ENCODE results near the gene ACER2.
A peak's percentile ranks its signal among the peaks of the same experiment; 100 is the strongest.

Gene ACER2

DNA sequence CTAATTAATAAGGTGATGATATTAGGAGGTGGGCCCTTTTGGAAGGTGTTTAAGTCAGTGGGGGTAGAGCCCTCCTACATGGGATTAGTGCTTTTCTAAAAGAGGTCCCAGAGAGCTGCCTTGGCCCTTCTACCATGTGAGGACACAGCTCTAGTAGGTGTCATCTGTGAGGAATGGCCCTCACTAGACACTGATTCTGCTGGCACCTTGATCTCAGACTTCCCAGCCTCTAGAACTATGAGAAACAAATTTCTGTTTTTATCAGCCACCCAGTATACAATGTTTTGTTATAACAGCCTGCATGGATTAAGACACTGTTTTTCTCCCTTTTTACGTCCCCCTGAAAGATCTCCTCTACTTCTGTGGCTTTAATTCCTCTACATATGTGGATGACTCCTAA, 31.6 kb downstream of the ACER2 start:
- FAIRE-seq (no peak), DNase-seq (ENCODE audit: insufficient read length) (no peak)
- TF ChIP-seq POLR2A (IDR thresholded peaks at IDR 0.05; ENCODE audit: low read depth, low read length) = no peak
- TF ChIP-seq POLR2AphosphoS5 (IDR thresholded peaks at IDR 0.05; ENCODE audit: low read depth, low read length) = no peak
- TF ChIP-seq TAF1 (IDR thresholded peaks at IDR 0.05; ENCODE audit: borderline replicate concordance, low read depth, low read length) = no peak

DNA sequence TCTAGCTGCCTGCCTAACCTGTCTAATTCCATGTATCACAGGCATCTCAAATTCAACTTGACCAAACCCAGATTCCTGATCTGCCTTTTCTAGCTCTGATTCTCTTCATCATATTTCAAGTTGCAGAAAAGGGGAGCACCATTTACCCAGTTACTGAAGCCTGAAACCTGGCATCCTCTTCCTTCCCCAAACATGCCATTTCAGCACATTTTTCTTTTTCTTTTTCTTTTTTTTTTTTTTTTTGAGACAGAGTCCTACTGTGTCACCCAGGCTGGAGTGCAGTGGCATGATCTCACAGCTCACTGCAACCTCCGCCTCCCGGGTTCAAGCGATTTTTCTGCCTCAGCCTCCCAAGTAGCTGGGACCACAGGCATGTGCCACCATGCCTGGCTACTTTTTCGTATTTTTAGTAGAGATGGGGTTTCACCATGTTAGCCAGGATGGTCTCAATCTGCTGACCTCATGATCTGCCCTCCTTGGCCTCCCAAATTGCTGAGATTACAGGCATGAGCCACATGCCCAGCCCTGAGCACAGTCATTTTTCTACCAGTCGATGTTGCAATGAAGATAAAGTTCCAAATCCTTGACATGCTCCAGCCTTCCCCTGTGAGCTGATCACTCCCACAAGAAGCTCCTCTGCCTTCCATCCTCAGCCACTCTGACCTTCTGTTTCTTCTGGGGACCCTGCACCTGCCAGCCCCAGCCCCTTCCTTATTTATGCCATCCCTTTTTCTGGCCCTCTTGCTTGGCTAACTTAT, 32.2 kb downstream of the ACER2 start:
- DNase-seq (ENCODE audit: insufficient read length) (no peak), FAIRE-seq (no peak)
- TF ChIP-seq POLR2A (IDR thresholded peaks at IDR 0.05; ENCODE audit: low read depth, low read length) (no peak), TAF1 (IDR thresholded peaks at IDR 0.05; ENCODE audit: borderline replicate concordance, low read depth, low read length) (no peak), POLR2AphosphoS5 (IDR thresholded peaks at IDR 0.05; ENCODE audit: low read depth, low read length) (no peak)

DNA sequence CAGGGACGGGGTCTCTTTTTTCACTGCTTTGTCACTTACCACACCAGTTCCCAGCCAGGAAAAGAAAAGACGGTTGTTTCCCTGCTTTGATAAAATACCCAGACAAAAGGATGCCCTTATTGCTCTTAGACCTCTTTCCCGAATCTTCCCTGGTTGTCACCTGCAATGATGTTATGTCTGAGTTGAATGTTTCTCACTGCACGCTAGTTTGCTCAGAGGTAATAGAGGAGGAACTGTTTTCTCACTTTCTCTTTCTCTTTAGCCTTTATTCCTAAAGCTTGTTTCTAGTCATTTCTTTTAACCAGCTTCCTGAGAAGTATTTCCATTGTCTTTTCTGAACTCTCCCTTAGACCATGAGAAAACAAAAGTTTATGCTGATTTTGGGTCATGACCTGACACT, 32.9 kb downstream of the ACER2 start:
- DNase-seq (ENCODE audit: insufficient read length) (no peak), FAIRE-seq (peak; percentile 54)
- TF ChIP-seq POLR2AphosphoS5 (IDR thresholded peaks at IDR 0.05; ENCODE audit: low read depth, low read length) (no peak), POLR2A (IDR thresholded peaks at IDR 0.05; ENCODE audit: low read depth, low read length) (no peak), TAF1 (IDR thresholded peaks at IDR 0.05; ENCODE audit: borderline replicate concordance, low read depth, low read length) (no peak)

DNA sequence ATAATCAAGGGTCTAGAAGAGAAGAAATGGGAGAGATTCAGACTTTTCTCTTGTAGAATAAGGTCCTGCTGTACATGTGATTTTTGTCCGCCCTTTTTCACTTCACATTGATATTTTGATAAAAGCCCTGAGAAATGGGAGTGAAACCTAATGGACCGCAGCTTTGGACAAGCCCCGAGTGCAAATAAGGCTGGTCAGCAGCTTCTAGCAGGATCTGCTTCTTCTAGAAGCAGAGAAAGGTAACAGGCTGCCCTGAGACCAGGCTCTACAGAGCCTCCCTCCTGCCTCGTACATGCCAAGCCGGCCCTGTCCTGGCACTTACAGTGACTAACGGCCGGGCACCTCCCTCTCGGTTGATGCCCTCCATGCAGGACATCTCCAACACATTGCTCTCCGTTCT, 33.4 kb downstream of the ACER2 start:
- TF ChIP-seq POLR2A (IDR thresholded peaks at IDR 0.05; ENCODE audit: low read depth, low read length) (no peak), POLR2AphosphoS5 (IDR thresholded peaks at IDR 0.05; ENCODE audit: low read depth, low read length) (no peak), TAF1 (IDR thresholded peaks at IDR 0.05; ENCODE audit: borderline replicate concordance, low read depth, low read length) (no peak)
- DNase-seq (ENCODE audit: insufficient read length) = no peak
- FAIRE-seq = no peak

DNA sequence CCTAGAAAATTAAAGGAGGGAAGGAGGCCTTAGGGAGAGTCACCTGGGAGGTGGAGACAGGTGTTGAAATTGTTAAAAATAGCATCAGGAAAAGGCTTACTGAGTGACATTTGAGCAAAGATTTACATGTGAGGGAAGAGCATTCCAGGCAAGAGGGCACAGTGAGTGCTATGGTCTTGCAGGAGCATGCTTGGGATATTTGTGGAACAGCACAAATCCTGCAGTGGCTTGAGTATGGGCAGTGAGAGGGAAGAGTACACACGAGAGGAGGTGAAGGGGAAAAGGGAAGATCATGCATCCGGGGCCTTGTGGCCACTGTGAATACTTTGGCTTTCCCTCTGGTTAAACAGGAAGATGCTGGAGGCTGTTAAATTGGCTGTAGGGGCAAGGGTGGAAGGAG, 36.6 kb downstream of the ACER2 start:
- FAIRE-seq (no peak), DNase-seq (ENCODE audit: insufficient read length) (no peak)
- TF ChIP-seq POLR2AphosphoS5 (IDR thresholded peaks at IDR 0.05; ENCODE audit: low read depth, low read length) (no peak), POLR2A (IDR thresholded peaks at IDR 0.05; ENCODE audit: low read depth, low read length) (no peak)

DNA sequence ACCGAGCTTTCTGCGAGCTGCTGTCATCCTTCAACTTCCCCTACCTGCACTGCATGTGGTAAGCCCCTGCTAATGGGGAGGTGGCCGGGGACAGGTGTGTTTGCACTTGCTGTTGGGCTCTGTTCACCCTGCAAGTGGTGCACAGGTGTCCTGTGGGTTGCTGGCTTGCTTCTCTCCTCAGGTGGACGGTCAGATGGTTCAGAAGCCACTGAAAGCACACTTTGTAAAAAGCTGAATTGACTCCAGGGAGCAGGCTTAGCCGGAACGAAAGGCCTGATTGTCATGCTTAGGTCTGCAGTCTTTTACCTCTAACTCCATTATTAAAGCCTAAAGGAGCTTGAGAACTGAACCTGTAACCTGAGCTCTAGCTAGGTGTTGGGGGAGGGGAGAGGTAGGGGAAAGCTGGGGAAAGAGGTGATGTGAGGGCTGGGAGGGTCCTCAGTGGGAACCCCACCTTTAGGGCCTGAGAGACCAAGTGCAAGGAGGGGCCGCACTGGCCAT, 37.6 kb downstream of the ACER2 start:
- FAIRE-seq (no peak), DNase-seq (ENCODE audit: insufficient read length) (no peak)
- TF ChIP-seq POLR2AphosphoS5 (IDR thresholded peaks at IDR 0.05; ENCODE audit: low read depth, low read length) (no peak), POLR2A (IDR thresholded peaks at IDR 0.05; ENCODE audit: low read depth, low read length) (no peak), TAF1 (IDR thresholded peaks at IDR 0.05; ENCODE audit: borderline replicate concordance, low read depth, low read length) (no peak)

DNA sequence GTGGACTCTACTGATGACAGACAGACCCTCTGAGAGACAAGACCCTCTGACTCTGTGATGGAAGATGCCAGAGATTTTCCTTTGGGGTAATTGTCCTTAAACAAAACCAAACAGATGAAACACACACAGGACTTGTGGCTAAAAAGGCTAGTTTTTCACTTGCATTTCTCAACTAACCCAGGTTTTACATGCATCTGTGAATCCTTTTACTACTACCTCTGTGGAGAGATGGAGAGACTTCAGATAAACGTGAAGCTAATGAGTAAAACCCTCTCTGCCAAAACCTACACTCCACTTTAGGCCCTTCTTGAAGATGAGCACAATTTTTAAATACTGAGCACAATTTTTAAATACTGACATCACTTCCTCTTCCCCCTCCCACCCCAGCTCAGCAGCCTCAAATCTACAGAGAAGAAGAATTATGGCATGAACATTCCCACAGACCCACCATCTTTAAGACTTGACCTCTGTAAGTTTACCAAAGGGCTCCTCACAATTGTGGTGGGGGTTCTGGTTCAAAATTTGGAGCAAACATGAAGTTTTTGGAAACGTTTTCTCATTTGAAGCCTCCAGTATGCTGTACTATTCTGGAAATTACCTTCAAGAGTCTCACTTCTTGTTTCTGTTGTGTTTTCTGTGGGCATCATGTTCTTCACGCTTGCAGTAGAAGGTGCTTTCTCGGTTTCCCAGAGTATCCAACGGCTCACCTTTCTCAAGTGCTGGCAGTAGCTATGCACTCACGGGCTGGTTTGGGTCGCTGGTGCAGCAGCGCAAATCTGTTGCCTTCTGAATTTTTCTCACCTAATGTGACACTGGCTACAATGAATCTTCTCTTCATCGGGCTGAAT, 42.7 kb downstream of the ACER2 start:
- peak; percentile 99 for FAIRE-seq
- no peak for DNase-seq (ENCODE audit: insufficient read length)
- no peak for TF ChIP-seq POLR2AphosphoS5 (IDR thresholded peaks at IDR 0.05; ENCODE audit: low read depth, low read length)
- TF ChIP-seq POLR2A (IDR thresholded peaks at IDR 0.05; ENCODE audit: low read depth, low read length) = peak; percentile 63; the same call in 1 of the 2 replicates
- TF ChIP-seq TAF1 (IDR thresholded peaks at IDR 0.05; ENCODE audit: borderline replicate concordance, low read depth, low read length) = peak; percentile 57; the same call in 1 of the 2 replicates

DNA sequence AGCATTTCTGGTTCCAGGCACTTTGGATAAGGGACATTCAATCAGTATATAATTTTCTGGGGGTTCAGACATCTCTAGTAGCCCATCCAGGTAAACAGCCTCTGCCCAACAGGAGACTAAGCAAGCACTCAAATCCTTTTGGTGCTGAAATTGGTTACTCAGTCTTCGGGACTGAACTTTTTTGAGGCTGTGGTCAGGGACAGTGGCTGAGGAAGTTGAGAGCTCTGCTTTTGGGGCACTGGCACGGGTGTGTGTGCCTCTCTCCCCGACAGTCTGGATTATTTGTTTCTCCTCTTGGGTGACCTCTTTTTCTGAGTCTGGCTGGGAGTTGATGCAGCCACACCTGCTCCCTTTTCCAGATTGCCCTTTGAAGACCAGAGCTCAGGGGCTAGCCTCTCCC, 47.6 kb downstream of the ACER2 start:
- TF ChIP-seq POLR2A (IDR thresholded peaks at IDR 0.05; ENCODE audit: low read depth, low read length) = no peak
- TF ChIP-seq TAF1 (IDR thresholded peaks at IDR 0.05; ENCODE audit: borderline replicate concordance, low read depth, low read length) = no peak
- TF ChIP-seq POLR2AphosphoS5 (IDR thresholded peaks at IDR 0.05; ENCODE audit: low read depth, low read length) = no peak
- no peak for FAIRE-seq
- no peak for DNase-seq (ENCODE audit: insufficient read length)

DNA sequence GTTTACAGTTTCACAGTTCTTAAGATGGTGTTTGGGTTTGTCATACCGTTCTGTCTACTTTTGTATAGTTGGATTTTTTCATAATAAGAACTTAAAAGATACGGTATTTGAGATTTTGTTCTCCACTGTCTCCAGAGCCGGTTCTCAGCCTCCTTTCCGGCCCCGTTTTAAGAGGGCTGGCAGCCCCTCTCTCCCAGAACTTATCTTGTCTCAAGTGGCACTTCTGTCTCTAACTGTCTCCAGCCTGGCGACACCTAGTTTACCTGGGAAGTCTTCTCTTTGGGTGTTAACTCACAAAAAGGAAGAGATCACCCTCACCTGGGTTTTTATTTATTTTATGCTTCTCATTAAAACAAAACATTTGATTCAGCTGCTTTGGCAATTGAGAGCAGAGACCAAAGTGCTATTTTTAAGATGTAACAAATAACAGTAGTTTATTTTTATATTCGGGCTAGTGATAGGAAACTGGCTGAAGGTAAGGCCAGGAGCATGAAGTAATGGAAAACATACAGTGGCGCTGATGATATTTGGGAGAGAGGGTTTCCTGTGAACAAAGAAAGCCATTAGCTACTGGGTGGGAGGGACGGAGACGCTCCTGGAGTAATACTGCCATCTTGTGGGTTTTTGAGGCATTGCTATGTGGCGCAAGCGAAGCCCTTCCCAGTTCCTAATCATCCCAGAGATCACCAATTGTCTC, 48.3 kb downstream of the ACER2 start:
- TF ChIP-seq POLR2A (IDR thresholded peaks at IDR 0.05; ENCODE audit: low read depth, low read length) (no peak), TAF1 (IDR thresholded peaks at IDR 0.05; ENCODE audit: borderline replicate concordance, low read depth, low read length) (no peak), POLR2AphosphoS5 (IDR thresholded peaks at IDR 0.05; ENCODE audit: low read depth, low read length) (no peak)
- DNase-seq (ENCODE audit: insufficient read length) (no peak), FAIRE-seq (peak; percentile 85)

DNA sequence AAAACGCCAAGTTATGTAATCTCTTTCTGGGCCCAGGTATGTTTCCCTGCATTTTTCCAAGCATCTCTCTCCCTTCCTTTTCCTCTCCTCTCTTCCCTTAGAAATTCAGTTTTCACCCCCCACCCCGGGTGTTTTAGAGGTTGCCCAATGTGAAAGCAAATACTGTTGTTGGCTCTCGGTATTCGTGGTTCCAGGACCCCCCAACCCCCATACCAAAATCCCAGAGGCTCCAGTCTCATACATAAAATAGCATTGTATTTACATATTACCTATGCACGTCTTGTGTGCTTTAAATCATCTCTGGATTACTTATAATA, 48.8 kb downstream of the ACER2 start:
- TF ChIP-seq TAF1 (IDR thresholded peaks at IDR 0.05; ENCODE audit: borderline replicate concordance, low read depth, low read length) (no peak), POLR2AphosphoS5 (IDR thresholded peaks at IDR 0.05; ENCODE audit: low read depth, low read length) (no peak), POLR2A (IDR thresholded peaks at IDR 0.05; ENCODE audit: low read depth, low read length) (no peak)
- DNase-seq (ENCODE audit: insufficient read length) = no peak
- no peak for FAIRE-seq

DNA sequence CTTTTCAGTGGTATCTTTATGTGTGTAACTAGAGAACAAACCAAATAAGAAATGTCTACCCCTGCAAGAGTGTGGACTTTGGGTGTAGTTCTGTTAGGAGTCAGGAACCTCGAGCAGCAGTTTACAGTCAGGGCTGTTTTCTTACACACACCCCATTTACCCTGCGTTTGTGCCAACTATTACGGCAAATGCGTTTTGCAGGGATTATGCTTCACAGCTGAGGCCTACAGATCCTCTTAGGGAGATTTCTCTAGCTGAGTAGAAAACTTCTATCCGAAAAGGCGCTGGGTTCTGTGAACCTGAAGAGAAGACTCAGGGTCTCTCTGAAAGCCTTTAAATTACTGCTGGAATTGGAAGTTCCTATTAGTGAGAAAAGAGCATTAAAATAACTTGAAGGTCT, 51.4 kb downstream of the ACER2 start:
- no peak for FAIRE-seq
- DNase-seq (ENCODE audit: insufficient read length) = no peak
- no peak for TF ChIP-seq TAF1 (IDR thresholded peaks at IDR 0.05; ENCODE audit: borderline replicate concordance, low read depth, low read length)
